Stimulated activated CD8-positive, alpha-beta memory T cell treated with anti-CD3 and anti-CD28 coated beads, Interleukin-12 subunit alpha, Interleukin-12 subunit beta, amount 100 ng/mL, for 4 hours (primary cell): ENCODE results near the gene FABP3.

ENCODE experiments used
- DNase-seq: peaks from one replicate; pipeline ENCODE4 v3.0.0-alpha.2; 2020; ENCODE audit warnings: low read depth

FABP3 gene

GRCh38 chr1:31371121-31371959 is 1.5 kb downstream of the FABP3 start:
- DNase-seq: no peak

GRCh38 chr1:31370565-31370964 is 2.3 kb downstream of the FABP3 start:
- DNase-seq: no peak

- no peak for DNase-seq
Measured at GRCh38 chr1:31370021-31370420, 2.9 kb downstream of the FABP3 start.

DNA sequence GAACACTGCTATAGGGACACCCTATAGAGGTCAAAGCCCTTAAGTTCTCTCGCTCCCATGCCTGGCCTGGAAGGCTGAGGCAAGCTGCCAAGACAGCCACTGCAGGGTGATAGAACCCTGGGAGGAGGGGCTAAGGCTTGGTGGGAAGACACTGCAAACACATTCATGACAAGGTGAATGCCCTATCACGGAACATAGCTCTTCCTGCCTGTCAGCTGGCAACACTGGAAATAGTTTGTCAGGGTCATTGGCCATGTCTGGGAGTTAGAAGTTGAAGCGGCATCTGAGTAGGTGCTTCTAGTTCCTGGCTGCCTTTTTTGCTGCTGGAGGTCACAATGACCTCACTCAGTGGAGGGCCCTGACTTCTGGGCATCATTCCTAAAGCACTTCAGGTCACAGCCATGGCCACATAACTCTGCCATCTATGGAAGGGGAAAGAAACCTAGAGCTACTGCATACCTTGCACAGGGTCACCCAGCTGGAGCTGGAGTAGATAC is 4.2 kb downstream of the FABP3 start:
- no peak for DNase-seq

DNA sequence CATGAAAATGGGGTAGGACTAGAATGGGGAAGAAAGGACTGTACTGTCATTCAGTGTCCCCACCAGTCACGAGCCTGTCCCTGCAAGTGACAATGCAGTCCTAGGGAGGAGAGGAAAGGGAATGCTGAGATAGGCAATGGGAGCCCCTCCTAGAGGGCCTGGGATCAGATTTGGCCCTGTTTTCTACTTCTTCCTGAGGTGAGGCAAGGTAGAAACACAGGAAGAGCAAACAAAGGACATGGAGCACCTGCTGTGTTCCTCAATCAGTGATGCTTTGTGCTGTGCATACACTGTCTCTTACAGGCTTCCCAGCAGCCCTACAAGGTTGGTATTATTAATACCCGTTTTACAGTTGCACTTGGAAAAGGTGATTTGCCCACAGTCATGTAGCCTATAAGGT is 6.1 kb downstream of the FABP3 start:
- DNase-seq: no peak

- DNase-seq: no peak
Measured at GRCh38 chr1:31364561-31365250, 8.2 kb downstream of the FABP3 start.

GRCh38 chr1:31362032-31362431 is 10.8 kb downstream of the FABP3 start:
- no peak for DNase-seq

- no peak for DNase-seq
Measured at GRCh38 chr1:31361607-31362006, 11.3 kb downstream of the FABP3 start.

DNA sequence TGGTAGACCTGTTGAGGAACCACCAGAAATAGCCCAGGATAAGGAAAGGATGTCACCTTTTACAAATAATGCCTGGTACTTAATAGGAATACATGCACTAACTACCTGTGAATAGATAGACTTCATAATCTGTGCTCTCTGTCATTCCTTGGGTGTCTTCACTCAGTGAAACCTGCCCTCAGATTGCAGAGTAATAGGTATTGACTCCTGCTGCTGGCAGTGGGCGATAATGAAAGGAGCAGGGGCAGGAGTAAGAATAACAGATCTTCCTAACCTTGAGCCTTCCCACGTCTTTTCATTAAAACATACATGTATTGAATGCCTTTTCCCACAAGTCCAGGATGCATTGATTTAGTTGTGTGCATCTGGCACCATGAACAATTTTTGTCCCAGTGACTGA is 16.4 kb downstream of the FABP3 start:
- no peak for DNase-seq

DNA sequence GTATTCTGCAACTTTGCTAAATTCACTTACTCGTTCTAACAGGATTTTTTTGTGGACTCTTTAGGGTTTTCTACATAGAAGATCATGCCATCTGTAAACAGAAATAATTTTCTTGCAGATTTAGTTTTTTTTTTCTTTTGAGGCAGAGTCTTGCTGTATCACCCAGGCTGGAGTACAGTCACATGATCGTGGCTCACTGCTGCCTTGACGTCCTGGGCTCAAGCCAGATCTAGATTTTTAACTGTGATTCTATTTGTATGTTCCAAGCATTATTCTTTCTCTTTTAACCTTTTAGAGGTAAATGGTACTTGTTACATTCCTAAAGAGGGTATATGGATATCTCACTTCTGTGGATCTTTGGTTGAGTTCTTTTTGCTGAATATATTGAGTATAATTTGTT is 18.6 kb downstream of the FABP3 start:
- no peak for DNase-seq

DNA sequence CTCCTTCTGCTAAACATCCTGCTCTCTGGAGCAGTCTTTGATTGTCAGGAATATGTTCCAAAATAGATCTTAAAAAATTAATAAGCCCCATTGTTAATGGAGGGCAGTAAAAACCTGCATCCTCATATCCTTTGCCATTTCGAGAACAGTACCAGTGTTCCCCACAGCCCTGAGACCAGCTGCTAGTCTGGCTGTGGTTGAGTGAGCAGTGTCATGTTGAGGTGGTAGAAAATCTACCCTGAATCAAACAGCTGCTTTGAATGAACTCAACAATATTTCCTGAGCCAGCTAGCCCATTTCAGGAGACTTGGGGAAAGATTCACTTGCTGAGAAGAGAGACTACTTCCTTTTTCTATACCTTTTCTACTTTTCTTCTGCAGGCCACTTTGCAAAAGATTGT is 24.4 kb downstream of the FABP3 start:
- no peak for DNase-seq

GRCh38 chr1:31346785-31347184 is 26.1 kb downstream of the FABP3 start:
- DNase-seq: no peak

DNA sequence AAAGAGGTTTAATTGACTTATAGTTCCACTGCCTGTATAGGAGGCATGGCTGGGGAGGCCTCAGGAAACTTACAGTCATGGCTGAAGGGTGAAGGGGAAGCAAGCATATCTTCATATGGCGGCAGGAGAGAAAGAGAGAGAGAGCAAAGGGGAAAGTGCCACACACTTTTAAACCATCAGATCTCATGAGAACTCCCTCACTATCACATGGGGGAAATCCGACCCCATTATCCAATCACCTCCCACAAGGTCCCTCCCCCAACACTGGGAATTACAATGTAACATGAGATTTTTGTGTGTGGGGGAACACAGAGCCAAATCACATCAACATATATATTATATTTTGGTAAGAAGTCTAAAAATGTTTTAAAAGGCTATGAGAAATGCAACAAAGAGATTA is 27.2 kb downstream of the FABP3 start:
- DNase-seq: no peak

DNA sequence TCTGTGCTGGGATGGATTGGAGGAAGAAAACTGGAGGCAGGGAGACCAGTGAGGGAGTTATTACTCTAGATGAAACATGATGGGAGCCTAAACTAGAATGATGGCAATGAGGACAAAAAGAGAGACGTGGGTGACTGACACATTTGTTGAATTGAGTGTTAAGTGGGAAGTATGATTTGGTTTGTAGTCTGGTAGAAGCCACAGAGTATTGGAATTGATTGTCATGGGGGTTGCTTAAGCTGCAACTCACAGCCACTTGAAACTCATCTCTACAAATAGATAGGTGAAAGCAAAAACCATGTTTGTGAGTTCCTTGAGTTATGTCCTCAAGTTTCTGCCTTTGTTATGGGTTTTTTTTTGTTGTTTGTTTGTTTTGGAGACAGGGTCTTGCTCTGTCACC is 28.4 kb downstream of the FABP3 start:
- DNase-seq: no peak

DNA sequence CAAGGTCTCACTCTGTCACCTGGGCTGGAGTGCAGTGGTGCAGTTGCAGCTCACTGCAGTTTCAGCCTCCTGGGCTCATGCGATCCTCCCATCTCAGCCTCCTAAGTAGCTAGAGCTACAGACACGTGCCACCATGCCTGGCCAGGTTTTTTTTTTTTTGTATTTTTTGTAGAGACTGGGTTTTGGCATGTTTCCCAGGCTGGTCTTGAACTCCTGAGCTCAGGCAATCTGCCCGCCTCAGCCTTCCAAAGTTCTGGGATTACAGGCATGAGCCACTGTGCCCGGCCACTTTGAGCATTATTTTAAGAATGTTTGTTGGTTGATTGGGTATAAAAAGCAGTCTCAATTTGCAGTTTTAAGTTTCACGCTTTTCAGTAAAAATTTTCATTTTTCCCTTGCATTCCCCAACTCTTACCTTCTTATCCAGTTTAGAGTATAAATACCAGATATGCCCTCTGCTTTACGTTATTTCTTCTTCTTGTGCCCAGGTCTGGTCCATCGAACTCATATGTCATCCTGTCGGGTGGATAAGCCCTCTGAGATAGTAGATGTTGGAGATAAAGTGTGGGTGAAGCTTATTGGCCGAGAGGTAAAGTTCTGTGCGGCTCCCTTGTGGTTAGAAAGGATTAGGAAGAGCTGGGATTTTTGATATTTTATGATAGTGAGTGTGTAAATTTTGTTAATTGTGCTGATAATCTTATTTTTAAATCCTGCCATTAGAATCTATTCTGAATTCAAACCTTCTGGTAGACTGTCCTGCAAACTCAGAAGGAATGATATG is 36.0 kb downstream of the FABP3 start:
- no peak for DNase-seq

GRCh38 chr1:31335007-31335406 is 37.9 kb downstream of the FABP3 start:
- DNase-seq: no peak

- DNase-seq: no peak
Measured at GRCh38 chr1:31327381-31327780, 45.5 kb downstream of the FABP3 start.

GRCh38 chr1:31326461-31326860 is 46.4 kb downstream of the FABP3 start:
- no peak for DNase-seq

DNA sequence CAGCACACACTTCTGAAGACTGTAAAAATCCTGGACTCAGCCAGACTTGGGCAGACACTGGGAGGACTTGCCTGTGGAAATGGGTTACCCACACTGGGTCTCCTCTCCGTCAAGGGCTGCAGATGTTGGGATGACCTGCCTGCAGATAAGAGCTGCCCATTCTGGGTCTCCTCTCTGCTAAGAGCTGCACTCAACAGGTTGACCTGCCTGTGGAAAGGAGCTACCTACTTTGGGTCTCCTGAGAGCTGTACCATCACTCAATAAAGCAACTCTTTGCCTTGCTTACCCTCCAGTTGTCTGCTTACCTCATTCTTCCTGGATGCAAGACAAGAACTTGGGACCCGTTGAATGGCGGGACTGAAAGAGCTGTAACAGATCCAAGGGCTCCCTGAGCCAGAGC is 47.9 kb downstream of the FABP3 start:
- no peak for DNase-seq

GRCh38 chr1:31324093-31324492 is 48.8 kb downstream of the FABP3 start:
- no peak for DNase-seq

DNA sequence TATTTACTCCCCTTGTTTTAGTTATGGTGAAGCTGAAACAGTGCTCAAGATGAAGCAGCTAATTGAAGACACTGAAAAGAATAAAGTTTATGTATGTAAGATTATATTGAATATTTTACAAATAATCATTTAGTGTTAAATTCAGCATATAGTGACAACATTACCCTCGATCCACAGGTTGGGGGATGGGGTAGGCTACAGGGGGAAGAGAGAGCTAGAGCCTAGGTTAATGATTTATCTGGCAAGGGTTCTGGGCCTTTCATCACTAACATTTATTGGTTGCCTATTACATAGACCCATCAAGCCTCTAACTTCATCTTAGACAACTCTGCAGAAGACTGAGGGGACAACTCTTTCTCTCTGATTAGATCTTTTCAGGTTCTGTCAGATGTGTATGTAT is 54.7 kb downstream of the FABP3 start:
- DNase-seq: no peak

GRCh38 chr1:31315902-31316301 is 57.0 kb downstream of the FABP3 start:
- DNase-seq: no peak
